ENCODE data around the gene FBLN2.
"Not testable (repeated sequence)": the region's sequence is repeated elsewhere in the genome, so short reads cannot be mapped to it uniquely, and the experiment has no call there.

FBLN2 gene

GRCh38 chr3:13548696-13549622 lies at the start of gene FBLN2:
FBLN2 (plus strand) TSS chr3:13549125; CDS start chr3:13570356, 21,231 bp downstream.
- DNase-seq: peak; percentile 49

- not testable (repeated sequence) for DNase-seq
Observed at GRCh38 chr3:13499246-13499645, 49.7 kb upstream of the FBLN2 start.

GRCh38 chr3:13500133-13500885 lies 48.6 kb upstream of the FBLN2 start:
- no peak for DNase-seq

- no peak for DNase-seq
Observed at GRCh38 chr3:13501056-13501455, 47.9 kb upstream of the FBLN2 start.

GRCh38 chr3:13501521-13501920 lies 47.4 kb upstream of the FBLN2 start:
- no peak for DNase-seq

GRCh38 chr3:13501958-13502790 lies 46.8 kb upstream of the FBLN2 start:
- no peak for DNase-seq

GRCh38 chr3:13502791-13503060 lies 46.2 kb upstream of the FBLN2 start:
- DNase-seq: no peak

- no peak for DNase-seq
Observed at GRCh38 chr3:13504161-13504831, 44.6 kb upstream of the FBLN2 start.

- no peak for DNase-seq
Observed at GRCh38 chr3:13505147-13506130, 43.5 kb upstream of the FBLN2 start.

- DNase-seq: no peak
Observed at GRCh38 chr3:13506239-13506638, 42.7 kb upstream of the FBLN2 start.

GRCh38 chr3:13506680-13507079 lies 42.2 kb upstream of the FBLN2 start:
- DNase-seq: no peak

GRCh38 chr3:13507247-13507569 lies 41.7 kb upstream of the FBLN2 start:
- DNase-seq: no peak

- no peak for DNase-seq
Observed at GRCh38 chr3:13507570-13508339, 41.2 kb upstream of the FBLN2 start.

GRCh38 chr3:13508496-13508895 lies 40.4 kb upstream of the FBLN2 start:
- no peak for DNase-seq

- DNase-seq: no peak
Observed at GRCh38 chr3:13509059-13509815, 39.7 kb upstream of the FBLN2 start.

GRCh38 chr3:13509816-13510192 lies 39.1 kb upstream of the FBLN2 start:
- DNase-seq: no peak

- DNase-seq: no peak
Observed at GRCh38 chr3:13512451-13512850, 36.5 kb upstream of the FBLN2 start.

GRCh38 chr3:13513051-13513912 lies 35.6 kb upstream of the FBLN2 start:
- DNase-seq: no peak

GRCh38 chr3:13513913-13514517 lies 34.9 kb upstream of the FBLN2 start:
- no peak for DNase-seq
